Measurements from ENCODE around the gene NFE2L1.

DNA sequence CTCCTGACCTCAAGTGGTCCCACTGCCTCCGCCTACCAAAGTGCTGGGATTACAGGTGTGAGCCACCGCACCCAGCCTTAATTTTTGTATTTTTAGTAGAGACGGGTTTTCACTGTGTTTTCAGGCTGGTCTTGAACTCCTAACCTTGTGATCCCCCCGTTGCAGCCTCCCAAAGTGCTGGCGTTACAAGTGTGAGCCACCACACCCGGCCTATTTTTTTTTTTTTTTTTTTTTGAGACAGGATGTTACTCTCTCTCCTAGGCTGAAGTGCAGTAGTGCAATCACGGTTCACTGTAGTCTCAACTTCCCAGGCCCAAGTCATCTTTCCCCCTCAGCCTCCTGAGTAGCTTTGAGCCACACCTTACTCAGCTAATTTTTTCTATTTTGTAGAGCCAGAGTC is 56.3 kb downstream of the NFE2L1 start:
- TF ChIP-seq POLR2A (IDR thresholded peaks at IDR 0.05; ENCODE audit: control extremely low read depth in 1 of 2, low read depth in 2 of 2, low read length in 2 of 2) (no peak), TBP (IDR thresholded peaks at IDR 0.05; ENCODE audit: low read depth, low read length) (no peak), ZNF274 (IDR thresholded peaks at IDR 0.05; ENCODE audit: borderline replicate concordance, extremely low read depth, low read length) (no peak), KDM5A (IDR thresholded peaks at IDR 0.05; ENCODE audit: low read length) (no peak), RFX5 (IDR thresholded peaks at IDR 0.05; ENCODE audit: borderline replicate concordance, low read depth, low read length) (no peak), SIX5 (IDR thresholded peaks at IDR 0.05; ENCODE audit: low read depth, low read length) (no peak), TEAD4 (IDR thresholded peaks at IDR 0.05; ENCODE audit: low read depth, low read length) (no peak)
- TF ChIP-seq, protein P1, sequence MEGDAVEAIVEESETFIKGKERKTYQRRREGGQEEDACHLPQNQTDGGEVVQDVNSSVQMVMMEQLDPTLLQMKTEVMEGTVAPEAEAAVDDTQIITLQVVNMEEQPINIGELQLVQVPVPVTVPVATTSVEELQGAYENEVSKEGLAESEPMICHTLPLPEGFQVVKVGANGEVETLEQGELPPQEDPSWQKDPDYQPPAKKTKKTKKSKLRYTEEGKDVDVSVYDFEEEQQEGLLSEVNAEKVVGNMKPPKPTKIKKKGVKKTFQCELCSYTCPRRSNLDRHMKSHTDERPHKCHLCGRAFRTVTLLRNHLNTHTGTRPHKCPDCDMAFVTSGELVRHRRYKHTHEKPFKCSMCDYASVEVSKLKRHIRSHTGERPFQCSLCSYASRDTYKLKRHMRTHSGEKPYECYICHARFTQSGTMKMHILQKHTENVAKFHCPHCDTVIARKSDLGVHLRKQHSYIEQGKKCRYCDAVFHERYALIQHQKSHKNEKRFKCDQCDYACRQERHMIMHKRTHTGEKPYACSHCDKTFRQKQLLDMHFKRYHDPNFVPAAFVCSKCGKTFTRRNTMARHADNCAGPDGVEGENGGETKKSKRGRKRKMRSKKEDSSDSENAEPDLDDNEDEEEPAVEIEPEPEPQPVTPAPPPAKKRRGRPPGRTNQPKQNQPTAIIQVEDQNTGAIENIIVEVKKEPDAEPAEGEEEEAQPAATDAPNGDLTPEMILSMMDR (IDR thresholded peaks at IDR 0.05; ENCODE audit: control extremely low read depth in 1 of 3, insufficient read depth in 1 of 3, low read depth in 1 of 3, low read length in 3 of 3) = no peak
- TF ChIP-seq, protein P2, sequence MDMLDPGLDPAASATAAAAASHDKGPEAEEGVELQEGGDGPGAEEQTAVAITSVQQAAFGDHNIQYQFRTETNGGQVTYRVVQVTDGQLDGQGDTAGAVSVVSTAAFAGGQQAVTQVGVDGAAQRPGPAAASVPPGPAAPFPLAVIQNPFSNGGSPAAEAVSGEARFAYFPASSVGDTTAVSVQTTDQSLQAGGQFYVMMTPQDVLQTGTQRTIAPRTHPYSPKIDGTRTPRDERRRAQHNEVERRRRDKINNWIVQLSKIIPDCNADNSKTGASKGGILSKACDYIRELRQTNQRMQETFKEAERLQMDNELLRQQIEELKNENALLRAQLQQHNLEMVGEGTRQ (IDR thresholded peaks at IDR 0.05; ENCODE audit: low read length) = no peak
- TF ChIP-seq, protein P3, sequence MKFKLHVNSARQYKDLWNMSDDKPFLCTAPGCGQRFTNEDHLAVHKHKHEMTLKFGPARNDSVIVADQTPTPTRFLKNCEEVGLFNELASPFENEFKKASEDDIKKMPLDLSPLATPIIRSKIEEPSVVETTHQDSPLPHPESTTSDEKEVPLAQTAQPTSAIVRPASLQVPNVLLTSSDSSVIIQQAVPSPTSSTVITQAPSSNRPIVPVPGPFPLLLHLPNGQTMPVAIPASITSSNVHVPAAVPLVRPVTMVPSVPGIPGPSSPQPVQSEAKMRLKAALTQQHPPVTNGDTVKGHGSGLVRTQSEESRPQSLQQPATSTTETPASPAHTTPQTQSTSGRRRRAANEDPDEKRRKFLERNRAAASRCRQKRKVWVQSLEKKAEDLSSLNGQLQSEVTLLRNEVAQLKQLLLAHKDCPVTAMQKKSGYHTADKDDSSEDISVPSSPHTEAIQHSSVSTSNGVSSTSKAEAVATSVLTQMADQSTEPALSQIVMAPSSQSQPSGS (IDR thresholded peaks at IDR 0.05; ENCODE audit: low read length) = no peak

Measured in H1 (cell line).